Stomach (tissue), 4 donors: ENCODE results near the gene CHD9.

ENCODE experiments used
- EP300 ChIP-seq: sonication (generic); formaldehyde crosslinking; IDR thresholded peaks from one replicate; pipeline ENCODE4 v1.6.1; 2017; ENCODE audit warnings: antibody characterized with exemption
- POLR2A ChIP-seq, 4 donors: fragments of 450-650 bp; IDR thresholded peaks; one replicate each; pipeline ENCODE4 v1.6.1; 2016; ENCODE audit warnings: antibody characterized with exemption in 4 of 4, control low read depth in 2 of 4, mild to moderate bottlenecking in 1 of 4, moderate library complexity in 1 of 4
- POLR2AphosphoS5 ChIP-seq, 3 donors: sonication (generic); formaldehyde crosslinking; IDR thresholded peaks; one replicate each; pipeline ENCODE4 v1.6.1; 2016; ENCODE audit warnings: antibody characterized with exemption in 3 of 3
- TF ChIP-seq, protein P1 (sequence below), 7 experiments: fragments of 450-650 bp in 4 of 7; fragments of 200-600 bp in 3 of 7; sonication (generic) in 3 of 7; IDR thresholded peaks; one replicate each; pipeline ENCODE4 v1.5.1; 2016 to 2019; ENCODE audit warnings: antibody characterized with exemption in 7 of 7, control low read depth in 2 of 7, mild to moderate bottlenecking in 1 of 7

DNA sequence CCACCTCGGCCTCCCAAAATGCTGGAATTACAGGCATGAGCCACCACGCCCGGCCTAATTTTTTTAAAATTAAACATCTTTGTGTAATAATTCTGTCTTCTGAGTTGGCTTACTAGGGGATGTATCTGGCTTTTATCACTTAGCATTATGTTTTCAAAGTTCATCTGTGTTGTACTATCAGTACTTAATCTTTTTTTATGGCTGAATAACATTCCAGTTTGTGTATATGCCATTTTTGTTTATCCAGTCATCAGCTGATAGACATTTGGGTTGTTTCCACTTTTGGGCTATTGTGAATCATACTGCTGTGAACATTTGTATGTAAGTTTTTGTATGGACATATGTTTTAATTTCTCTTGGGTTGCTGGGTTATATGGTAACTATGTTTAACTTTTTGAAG, 69.0 kb downstream of the CHD9 start:
- TF ChIP-seq, protein P1, sequence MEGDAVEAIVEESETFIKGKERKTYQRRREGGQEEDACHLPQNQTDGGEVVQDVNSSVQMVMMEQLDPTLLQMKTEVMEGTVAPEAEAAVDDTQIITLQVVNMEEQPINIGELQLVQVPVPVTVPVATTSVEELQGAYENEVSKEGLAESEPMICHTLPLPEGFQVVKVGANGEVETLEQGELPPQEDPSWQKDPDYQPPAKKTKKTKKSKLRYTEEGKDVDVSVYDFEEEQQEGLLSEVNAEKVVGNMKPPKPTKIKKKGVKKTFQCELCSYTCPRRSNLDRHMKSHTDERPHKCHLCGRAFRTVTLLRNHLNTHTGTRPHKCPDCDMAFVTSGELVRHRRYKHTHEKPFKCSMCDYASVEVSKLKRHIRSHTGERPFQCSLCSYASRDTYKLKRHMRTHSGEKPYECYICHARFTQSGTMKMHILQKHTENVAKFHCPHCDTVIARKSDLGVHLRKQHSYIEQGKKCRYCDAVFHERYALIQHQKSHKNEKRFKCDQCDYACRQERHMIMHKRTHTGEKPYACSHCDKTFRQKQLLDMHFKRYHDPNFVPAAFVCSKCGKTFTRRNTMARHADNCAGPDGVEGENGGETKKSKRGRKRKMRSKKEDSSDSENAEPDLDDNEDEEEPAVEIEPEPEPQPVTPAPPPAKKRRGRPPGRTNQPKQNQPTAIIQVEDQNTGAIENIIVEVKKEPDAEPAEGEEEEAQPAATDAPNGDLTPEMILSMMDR (IDR thresholded peaks at IDR 0.05) = no peak
- no peak for TF ChIP-seq EP300
- TF ChIP-seq POLR2A (IDR thresholded peaks at IDR 0.05) = no peak
- no peak for TF ChIP-seq POLR2AphosphoS5 (IDR thresholded peaks at IDR 0.05)
